ENCODE data around the gene IFT122.
"Not testable (repeated sequence)": the region's sequence is repeated elsewhere in the genome, so short reads cannot be mapped to it uniquely, and the experiment has no call there.

Gene IFT122

DNA sequence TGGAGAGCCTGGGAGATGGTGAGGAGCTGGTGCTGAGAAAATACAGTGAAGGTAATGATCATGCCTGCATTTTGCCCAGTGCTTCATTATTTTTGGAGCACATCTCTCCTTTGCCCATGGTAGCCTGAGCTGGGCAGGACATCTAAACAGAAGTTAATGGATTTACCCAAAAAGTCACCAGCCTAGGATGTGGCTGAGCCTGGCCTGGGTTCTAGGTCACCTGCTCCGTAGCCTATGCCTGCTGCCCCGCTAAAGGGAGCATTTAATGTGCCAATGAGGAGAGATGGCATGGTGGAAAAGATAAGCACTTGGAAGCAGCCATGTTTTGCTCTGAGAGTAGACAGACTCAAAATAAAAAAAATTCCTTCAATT is 46.6 kb downstream of the IFT122 start:
- no peak overlapping the region for H3K27ac ChIP-seq
- TF ChIP-seq, protein P1, sequence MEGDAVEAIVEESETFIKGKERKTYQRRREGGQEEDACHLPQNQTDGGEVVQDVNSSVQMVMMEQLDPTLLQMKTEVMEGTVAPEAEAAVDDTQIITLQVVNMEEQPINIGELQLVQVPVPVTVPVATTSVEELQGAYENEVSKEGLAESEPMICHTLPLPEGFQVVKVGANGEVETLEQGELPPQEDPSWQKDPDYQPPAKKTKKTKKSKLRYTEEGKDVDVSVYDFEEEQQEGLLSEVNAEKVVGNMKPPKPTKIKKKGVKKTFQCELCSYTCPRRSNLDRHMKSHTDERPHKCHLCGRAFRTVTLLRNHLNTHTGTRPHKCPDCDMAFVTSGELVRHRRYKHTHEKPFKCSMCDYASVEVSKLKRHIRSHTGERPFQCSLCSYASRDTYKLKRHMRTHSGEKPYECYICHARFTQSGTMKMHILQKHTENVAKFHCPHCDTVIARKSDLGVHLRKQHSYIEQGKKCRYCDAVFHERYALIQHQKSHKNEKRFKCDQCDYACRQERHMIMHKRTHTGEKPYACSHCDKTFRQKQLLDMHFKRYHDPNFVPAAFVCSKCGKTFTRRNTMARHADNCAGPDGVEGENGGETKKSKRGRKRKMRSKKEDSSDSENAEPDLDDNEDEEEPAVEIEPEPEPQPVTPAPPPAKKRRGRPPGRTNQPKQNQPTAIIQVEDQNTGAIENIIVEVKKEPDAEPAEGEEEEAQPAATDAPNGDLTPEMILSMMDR (conservative IDR thresholded peaks at IDR 0.05) = no peak

DNA sequence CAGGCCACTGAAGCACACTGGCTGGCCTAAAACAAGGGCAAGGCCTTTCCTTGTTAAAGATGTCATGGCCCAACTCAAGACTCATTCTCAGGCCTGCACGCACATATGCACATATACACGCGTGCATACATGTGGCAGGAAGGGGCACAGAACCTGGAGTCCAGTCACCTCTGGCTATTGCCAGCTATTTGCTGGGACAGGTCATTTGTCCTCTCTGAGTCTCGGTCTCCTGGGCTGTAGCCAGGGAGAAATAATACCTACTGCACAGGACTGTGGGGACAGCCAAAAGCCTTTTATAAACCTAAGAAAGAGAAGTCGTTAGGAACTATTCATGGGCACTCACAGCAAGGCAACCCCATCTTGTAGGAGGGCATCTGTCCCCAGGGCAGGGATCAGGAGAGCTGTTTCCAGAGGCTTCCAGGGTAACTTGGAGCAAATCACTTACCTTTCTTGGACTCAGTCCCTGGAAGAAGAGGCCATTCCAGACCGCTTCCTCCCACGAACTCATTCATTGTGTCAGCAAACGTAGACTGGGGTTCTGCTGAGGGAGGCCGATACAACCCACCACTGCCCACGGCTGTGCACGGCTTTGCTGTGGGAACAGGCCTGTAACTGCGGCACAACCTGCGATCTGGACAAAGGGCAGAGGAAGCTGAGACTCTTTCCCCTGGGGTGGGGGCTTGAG is 47.3 kb downstream of the IFT122 start:
- no peak overlapping the region for H3K27ac ChIP-seq
- TF ChIP-seq, protein P1 (conservative IDR thresholded peaks at IDR 0.05) = no peak

DNA sequence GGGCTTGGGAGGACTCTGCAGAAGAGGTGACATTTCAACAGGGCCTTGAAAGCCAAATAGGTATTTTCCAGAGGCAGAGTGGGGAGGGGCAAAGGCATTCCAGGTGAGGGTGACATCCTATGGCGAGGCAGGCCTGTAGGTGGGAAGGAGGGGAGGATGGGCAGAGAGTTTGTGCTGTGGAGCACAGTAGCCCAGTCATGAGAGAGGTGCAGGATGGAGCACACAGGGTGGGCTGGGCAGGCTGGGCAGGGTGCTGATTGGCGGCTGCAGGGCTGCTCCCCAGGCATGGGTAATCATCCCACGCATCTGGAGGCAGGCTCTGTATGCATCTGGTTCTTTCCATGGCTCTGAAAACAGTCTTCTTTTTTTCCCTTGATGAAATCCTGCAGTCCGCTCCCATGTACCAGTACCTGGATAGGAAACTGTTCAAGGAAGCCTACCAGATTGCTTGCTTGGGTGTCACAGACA is 47.9 kb downstream of the IFT122 start:
- not testable (repeated sequence) for H3K27ac ChIP-seq

DNA sequence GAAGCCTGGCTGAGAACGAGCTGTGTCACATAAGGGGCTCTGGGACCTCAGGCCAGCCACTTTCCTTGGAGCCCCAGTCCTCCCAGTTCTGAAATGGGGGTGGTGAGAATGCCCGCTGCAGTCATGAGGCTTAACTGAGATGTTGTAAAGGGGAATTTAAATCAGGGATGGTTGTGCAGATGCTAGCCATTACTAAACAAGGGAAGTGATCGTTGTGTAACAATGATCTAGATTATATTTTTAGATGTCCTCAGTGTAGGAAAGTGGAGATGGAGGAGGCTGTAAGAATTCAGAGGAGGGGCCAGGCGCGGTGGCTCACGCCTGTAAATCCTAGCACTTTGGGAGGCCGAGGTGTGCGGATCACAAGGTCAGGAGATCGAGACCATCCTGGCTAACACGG is 49.2 kb downstream of the IFT122 start:
- not testable (repeated sequence) for H3K27ac ChIP-seq

DNA sequence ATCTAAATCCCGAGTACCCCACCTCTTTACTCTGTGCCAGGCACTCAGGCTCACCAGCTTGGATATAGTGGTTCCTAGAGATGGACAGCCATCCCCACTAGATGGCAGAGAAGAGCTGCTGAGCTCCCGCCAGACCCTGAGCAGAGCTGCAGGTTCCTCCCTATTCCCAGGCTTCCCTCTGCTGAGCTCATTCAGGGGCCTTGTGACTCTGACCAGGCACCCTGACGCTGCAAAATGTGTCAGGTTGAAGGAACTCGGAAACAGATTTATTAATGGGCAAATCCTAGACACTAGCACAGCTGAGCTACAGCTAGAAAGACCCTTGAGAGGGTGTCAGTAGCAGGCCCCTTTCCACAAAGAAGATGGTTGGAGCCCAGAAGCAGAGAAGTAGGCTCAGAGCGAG is 50.2 kb downstream of the IFT122 start:
- H3K27ac ChIP-seq = no peak overlapping the region

DNA sequence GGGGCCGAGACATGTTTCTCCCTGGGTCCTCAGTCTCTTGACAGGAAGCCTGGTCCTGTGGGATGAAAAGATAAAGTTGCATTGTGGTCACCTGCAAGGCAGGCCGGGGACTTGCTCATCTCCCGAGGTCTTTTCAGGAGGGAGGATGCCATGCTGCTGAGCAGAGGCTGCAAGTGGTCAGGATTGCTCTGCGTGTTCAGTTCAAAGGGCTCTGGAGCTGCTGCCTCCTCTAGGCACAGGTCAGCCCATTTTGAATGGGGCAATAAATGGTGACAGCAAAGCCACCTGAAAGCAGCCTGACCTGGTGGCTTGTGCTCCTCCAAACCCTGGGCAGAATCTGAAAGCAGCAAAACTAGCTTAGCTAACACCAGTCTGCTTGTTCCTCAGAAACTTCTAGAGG is 51.1 kb downstream of the IFT122 start:
- not testable (repeated sequence) for H3K27ac ChIP-seq

More for the DNA sequence above, 50.2 kb downstream of the IFT122 start:
- TF ChIP-seq, protein P1 (conservative IDR thresholded peaks at IDR 0.05) = peak; percentile 91

DNA sequence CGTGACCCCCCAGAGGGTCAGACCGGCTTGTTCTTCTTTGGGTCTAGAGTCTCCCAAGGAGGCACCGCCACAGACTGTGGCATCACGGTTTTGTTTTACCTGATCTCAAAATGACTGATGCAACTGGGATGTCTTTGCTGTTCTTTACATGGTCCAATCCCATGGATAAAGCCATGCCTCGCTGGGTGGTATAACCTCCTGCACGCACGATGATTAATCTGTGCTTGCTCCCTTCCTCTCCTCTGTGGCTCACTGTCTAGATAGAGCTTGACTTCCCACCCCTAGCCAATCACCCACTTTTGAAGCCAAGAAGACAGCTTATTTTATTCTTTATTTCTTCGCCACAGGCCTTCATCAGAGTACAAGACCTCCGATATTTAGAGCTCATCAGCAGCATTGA is 51.8 kb downstream of the IFT122 start:
- TF ChIP-seq, protein P1 (conservative IDR thresholded peaks at IDR 0.05) = no peak
- H3K27ac ChIP-seq = no peak overlapping the region

DNA sequence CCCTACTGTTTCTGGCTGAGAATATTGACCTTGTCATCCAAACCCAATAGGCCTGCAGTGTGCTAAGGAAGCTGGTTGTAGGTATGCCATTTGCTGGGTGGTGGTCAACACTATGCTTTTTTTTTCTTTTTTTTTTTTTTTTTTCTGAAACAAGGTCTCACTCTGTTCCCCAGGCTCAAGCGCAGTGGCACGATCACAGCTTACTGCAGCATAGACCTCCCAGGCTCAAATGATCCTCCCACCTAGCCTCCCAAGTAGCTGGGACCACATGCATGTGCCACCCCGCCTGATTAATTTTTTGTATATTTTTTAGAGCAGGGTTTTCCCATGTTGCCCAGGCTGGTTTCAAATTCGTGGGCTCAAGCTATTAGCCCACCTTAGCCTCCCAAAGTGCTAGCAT is 52.7 kb downstream of the IFT122 start:
- H3K27ac ChIP-seq = no peak overlapping the region
- TF ChIP-seq, protein P1 (conservative IDR thresholded peaks at IDR 0.05) = no peak

DNA sequence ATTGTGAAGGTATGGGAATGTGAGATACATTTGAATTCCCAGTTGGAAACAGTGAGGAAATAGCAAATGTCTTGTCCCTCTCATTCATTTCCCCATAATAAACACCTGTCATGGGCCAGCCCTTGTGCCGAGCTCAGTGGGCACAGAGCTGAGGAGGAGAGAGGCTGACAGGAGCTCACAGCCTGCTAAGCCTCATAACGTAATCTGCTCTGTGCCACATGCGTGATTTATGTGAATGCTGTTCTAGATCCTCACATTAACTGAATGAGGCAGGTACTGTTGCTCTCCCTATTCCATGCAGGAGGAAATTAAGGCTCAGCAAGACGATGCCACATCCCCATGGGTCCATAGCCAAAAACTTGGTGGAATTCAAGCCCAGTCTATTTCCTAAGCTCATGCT is 53.2 kb downstream of the IFT122 start:
- TF ChIP-seq, protein P1 (conservative IDR thresholded peaks at IDR 0.05) = no peak
- no peak overlapping the region for H3K27ac ChIP-seq

DNA sequence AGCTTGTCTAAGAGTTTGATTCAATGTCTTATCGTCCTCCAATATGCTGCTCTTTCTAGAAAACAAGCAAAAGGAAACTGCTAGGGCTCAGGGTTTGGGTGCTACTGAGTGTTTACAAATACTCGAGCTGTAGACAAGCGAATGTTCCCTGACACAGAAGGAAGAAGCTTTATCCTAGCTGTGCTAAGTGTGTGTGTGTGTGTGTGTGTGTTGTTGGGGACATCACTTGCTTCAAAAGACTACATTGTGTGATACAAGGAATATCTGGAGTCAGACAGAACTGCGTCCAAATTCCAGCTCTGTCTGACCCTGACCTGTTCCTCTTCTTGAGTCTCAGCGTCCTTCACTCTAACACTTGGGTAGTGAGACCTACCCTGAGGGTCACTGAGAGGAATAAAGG is 54.5 kb downstream of the IFT122 start:
- not testable (repeated sequence) for H3K27ac ChIP-seq

DNA sequence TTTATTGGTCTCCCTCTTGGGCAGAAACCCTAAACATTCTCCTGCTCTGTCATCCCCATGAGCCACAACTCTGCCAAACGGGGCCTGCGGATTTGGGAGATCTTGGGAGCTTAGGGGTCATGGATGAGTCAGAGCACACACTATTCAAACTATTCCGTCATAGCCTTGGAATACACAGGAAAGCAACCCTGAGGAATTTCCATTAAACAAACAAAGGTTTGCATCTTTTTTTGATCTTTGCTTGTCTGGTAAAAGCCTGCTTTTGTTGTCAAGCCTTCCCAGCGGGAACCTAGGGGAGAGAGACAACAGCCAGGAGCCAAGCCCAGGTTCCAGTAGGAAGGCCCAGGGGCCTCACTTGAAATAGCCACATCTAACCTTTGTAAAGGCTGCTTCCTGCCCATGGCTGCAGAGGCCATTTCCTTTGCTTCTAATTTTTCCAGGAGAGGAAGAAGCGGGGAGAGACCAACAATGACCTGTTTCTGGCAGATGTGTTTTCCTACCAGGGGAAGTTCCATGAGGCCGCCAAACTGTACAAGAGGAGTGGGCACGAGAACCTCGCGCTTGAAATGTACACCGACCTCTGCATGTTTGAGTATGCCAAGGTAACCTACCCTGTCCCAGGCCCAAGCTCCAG is 55.1 kb downstream of the IFT122 start:
- H3K27ac ChIP-seq = not testable (repeated sequence)

DNA sequence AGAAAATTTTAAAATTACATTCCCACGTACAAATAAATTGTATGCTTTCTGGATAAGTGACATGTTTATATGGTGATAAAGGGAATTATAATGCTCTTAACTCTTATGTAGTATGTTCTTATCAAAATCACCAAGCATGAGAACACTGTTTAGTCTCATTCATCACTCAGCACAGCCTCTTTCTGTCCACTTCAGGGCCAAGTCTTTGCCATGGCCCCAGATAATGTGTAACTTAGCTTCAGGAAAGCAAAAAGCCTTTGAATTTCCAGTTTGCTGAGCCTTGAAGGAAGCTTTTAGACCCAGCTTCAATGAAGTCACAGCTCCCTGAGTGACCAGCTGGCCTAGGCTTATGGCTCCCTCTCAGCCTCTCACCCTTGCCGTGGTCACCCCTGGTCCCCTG is 57.9 kb downstream of the IFT122 start:
- not testable (repeated sequence) for H3K27ac ChIP-seq

DNA sequence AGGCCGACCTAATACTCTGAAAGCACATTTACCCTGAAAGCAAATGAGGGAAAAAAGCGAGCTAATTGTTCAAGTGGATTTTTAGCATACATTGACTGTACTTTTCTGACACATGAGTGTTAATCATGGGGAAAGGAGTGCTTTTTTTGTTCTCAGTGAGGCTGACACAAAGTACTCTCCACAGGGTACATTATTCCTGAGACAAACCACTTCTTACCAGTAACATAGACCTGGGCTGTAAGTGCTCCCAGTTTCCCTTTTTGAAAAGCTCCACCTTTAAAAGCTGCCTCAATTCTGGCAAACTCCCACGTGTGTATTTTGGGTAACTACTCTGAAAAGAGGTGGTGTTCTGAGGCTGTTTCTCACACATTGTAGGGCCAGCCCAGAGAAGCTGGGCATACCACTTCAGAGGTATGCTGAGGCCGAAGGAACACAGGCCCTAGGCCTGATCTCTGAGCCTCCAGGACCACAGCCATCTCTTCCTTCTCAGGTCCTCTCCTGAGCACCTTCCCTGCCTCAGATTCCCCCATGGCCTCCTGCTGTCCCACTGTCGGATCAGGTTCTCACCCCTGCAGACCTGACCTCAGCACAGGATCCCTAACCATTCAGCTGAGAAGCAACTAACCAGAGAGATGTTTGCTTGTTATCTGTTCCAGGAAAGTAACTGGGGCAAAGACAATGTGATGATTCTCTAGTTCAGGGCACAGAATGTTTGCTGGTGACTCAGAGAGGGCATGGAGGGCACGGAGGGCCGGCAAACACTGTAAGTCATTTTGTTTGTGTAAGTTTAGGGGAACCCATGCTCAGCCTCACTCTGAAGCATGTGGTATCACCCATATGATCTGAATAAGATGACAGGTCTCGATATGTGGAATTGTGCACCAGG is 58.8 kb downstream of the IFT122 start:
- not testable (repeated sequence) for H3K27ac ChIP-seq

Data from VCaP (cell line).